Measurements from ENCODE around the gene TICAM1. TPM values are rescaled to one million over a fixed set of nuclear protein-coding genes. Genes with fewer than 3 reads are reported as not detected.
A peak's percentile ranks its signal among the peaks of the same experiment; 100 is the strongest.
"Not testable (repeated sequence)": the region's sequence is repeated elsewhere in the genome, so short reads cannot be mapped to it uniquely, and the experiment has no call there.

TICAM1 gene
- total RNA-seq (2014; rRNA removed; shearing (Covaris generic)): 0.74 and 1.7 TPM in 2 replicates

GRCh38 chr19:4831304-4831978, at the start of gene TICAM1:
TSS of gene TICAM1 (minus strand) at chr19:4831712. CDS start at chr19:4818377, 13,335 bp downstream.
- peak; percentile 74 for DNase-seq (ENCODE audit: low read depth)

GRCh38 chr19:4879041-4879440, 47.5 kb upstream of the TICAM1 start:
- DNase-seq (ENCODE audit: low read depth): no peak

GRCh38 chr19:4878491-4878968, 47.0 kb upstream of the TICAM1 start:
- no peak for DNase-seq (ENCODE audit: low read depth)

- DNase-seq (ENCODE audit: low read depth): no peak
Measured at GRCh38 chr19:4877753-4878490, 46.4 kb upstream of the TICAM1 start.

GRCh38 chr19:4873930-4874329, 42.4 kb upstream of the TICAM1 start:
- DNase-seq (ENCODE audit: low read depth): no peak

GRCh38 chr19:4871711-4872110, 40.2 kb upstream of the TICAM1 start:
- no peak for DNase-seq (ENCODE audit: low read depth)

GRCh38 chr19:4870025-4870700, 38.7 kb upstream of the TICAM1 start:
- DNase-seq (ENCODE audit: low read depth): peak; percentile 96

- no peak for DNase-seq (ENCODE audit: low read depth)
Measured at GRCh38 chr19:4868286-4868834, 36.8 kb upstream of the TICAM1 start.

GRCh38 chr19:4867534-4868285, 36.2 kb upstream of the TICAM1 start, which contains the start of gene PLIN3:
TSS of gene PLIN3 (minus strand) at chr19:4867667. CDS start at chr19:4861394, 6,273 bp downstream.
- DNase-seq (ENCODE audit: low read depth): peak; percentile 97

GRCh38 chr19:4866595-4867424, 35.3 kb upstream of the TICAM1 start:
- peak; percentile 58 for DNase-seq (ENCODE audit: low read depth)

- DNase-seq (ENCODE audit: low read depth): no peak
Measured at GRCh38 chr19:4861147-4861546, 29.6 kb upstream of the TICAM1 start.

GRCh38 chr19:4859697-4860096, 28.2 kb upstream of the TICAM1 start:
- no peak for DNase-seq (ENCODE audit: low read depth)

- DNase-seq (ENCODE audit: low read depth): not testable (repeated sequence)
Measured at GRCh38 chr19:4856468-4856867, 25.0 kb upstream of the TICAM1 start.

GRCh38 chr19:4853506-4853905, 22.0 kb upstream of the TICAM1 start:
- not testable (repeated sequence) for DNase-seq (ENCODE audit: low read depth)

GRCh38 chr19:4852484-4852883, 21.0 kb upstream of the TICAM1 start:
- DNase-seq (ENCODE audit: low read depth): no peak

- DNase-seq (ENCODE audit: low read depth): peak; percentile 78
Measured at GRCh38 chr19:4851551-4852290, 20.2 kb upstream of the TICAM1 start.

- DNase-seq (ENCODE audit: low read depth): no peak
Measured at GRCh38 chr19:4849019-4849418, 17.5 kb upstream of the TICAM1 start.

GRCh38 chr19:4847190-4847973, 15.9 kb upstream of the TICAM1 start:
- no peak for DNase-seq (ENCODE audit: low read depth)

GRCh38 chr19:4845975-4846374, 14.5 kb upstream of the TICAM1 start:
- not testable (repeated sequence) for DNase-seq (ENCODE audit: low read depth)

Data from Daoy (cell line).